ENCODE data around the gene CDHR2.

The CDHR2 gene

GRCh38 chr5:176508603-176509002 lies 40.5 kb upstream of the CDHR2 start (continued):
- TF ChIP-seq POU6F1 (CRISPR knock-in tag; IDR thresholded peaks at IDR 0.05; ENCODE audit: borderline replicate concordance, low read depth) (no peak), ZNF70 (CRISPR knock-in tag; IDR thresholded peaks at IDR 0.05) (no peak), CREB5 (CRISPR knock-in tag; IDR thresholded peaks at IDR 0.05; ENCODE audit: low read depth) (no peak)

GRCh38 chr5:176513788-176514187 lies 35.4 kb upstream of the CDHR2 start:
- no peak for ATAC-seq
- TF ChIP-seq, protein P1, sequence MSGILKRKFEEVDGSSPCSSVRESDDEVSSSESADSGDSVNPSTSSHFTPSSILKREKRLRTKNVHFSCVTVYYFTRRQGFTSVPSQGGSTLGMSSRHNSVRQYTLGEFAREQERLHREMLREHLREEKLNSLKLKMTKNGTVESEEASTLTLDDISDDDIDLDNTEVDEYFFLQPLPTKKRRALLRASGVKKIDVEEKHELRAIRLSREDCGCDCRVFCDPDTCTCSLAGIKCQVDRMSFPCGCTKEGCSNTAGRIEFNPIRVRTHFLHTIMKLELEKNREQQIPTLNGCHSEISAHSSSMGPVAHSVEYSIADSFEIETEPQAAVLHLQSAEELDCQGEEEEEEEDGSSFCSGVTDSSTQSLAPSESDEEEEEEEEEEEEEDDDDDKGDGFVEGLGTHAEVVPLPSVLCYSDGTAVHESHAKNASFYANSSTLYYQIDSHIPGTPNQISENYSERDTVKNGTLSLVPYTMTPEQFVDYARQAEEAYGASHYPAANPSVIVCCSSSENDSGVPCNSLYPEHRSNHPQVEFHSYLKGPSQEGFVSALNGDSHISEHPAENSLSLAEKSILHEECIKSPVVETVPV (CRISPR knock-in tag; IDR thresholded peaks at IDR 0.05): no peak
- no peak for TF ChIP-seq OSR1 (CRISPR knock-in tag; IDR thresholded peaks at IDR 0.05)
- no peak for TF ChIP-seq PPARA (CRISPR knock-in tag; IDR thresholded peaks at IDR 0.05; ENCODE audit: borderline replicate concordance)
- TF ChIP-seq ISL1 (CRISPR knock-in tag; IDR thresholded peaks at IDR 0.05): no peak
- no peak for TF ChIP-seq ARNTL (CRISPR knock-in tag; IDR thresholded peaks at IDR 0.05; ENCODE audit: borderline replicate concordance, low read depth)

GRCh38 chr5:176514244-176514950 lies 34.7 kb upstream of the CDHR2 start:
- TF ChIP-seq OSR1 (CRISPR knock-in tag; IDR thresholded peaks at IDR 0.05) (no peak), GLIS3 (CRISPR knock-in tag; IDR thresholded peaks at IDR 0.05) (no peak), RARB (CRISPR knock-in tag; IDR thresholded peaks at IDR 0.05) (no peak), PATZ1 (CRISPR knock-in tag; IDR thresholded peaks at IDR 0.05; ENCODE audit: borderline replicate concordance) (no peak), ZNF70 (CRISPR knock-in tag; IDR thresholded peaks at IDR 0.05) (no peak), ZNF8 (CRISPR knock-in tag; IDR thresholded peaks at IDR 0.05) (no peak), CSDC2 (CRISPR knock-in tag; IDR thresholded peaks at IDR 0.05) (no peak), ISL1 (CRISPR knock-in tag; IDR thresholded peaks at IDR 0.05) (no peak), CREB5 (CRISPR knock-in tag; IDR thresholded peaks at IDR 0.05; ENCODE audit: low read depth) (no peak), TOX (CRISPR knock-in tag; IDR thresholded peaks at IDR 0.05; ENCODE audit: borderline replicate concordance) (no peak), ZNF565 (CRISPR knock-in tag; conservative IDR thresholded peaks at IDR 0.05; ENCODE audit: low read depth) (no peak), BACH2 (CRISPR knock-in tag; IDR thresholded peaks at IDR 0.05; ENCODE audit: borderline replicate concordance) (no peak), ZFP30 (CRISPR knock-in tag; IDR thresholded peaks at IDR 0.05) (no peak), ZC3H10 (CRISPR knock-in tag; IDR thresholded peaks at IDR 0.05) (no peak), POU6F1 (CRISPR knock-in tag; IDR thresholded peaks at IDR 0.05; ENCODE audit: borderline replicate concordance, low read depth) (no peak), ARNTL (CRISPR knock-in tag; IDR thresholded peaks at IDR 0.05; ENCODE audit: borderline replicate concordance, low read depth) (no peak), ZFP3 (CRISPR knock-in tag; IDR thresholded peaks at IDR 0.05) (no peak), PPARA (CRISPR knock-in tag; IDR thresholded peaks at IDR 0.05; ENCODE audit: borderline replicate concordance) (no peak), ESRRG (CRISPR knock-in tag; IDR thresholded peaks at IDR 0.05) (no peak)
- TF ChIP-seq, protein P2, sequence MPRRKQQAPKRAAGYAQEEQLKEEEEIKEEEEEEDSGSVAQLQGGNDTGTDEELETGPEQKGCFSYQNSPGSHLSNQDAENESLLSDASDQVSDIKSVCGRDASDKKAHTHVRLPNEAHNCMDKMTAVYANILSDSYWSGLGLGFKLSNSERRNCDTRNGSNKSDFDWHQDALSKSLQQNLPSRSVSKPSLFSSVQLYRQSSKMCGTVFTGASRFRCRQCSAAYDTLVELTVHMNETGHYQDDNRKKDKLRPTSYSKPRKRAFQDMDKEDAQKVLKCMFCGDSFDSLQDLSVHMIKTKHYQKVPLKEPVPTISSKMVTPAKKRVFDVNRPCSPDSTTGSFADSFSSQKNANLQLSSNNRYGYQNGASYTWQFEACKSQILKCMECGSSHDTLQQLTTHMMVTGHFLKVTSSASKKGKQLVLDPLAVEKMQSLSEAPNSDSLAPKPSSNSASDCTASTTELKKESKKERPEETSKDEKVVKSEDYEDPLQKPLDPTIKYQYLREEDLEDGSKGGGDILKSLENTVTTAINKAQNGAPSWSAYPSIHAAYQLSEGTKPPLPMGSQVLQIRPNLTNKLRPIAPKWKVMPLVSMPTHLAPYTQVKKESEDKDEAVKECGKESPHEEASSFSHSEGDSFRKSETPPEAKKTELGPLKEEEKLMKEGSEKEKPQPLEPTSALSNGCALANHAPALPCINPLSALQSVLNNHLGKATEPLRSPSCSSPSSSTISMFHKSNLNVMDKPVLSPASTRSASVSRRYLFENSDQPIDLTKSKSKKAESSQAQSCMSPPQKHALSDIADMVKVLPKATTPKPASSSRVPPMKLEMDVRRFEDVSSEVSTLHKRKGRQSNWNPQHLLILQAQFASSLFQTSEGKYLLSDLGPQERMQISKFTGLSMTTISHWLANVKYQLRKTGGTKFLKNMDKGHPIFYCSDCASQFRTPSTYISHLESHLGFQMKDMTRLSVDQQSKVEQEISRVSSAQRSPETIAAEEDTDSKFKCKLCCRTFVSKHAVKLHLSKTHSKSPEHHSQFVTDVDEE (CRISPR knock-in tag; IDR thresholded peaks at IDR 0.05): no peak
- ATAC-seq: no peak
